NCI-H2196 (cell line): ENCODE data around the gene EMC9.

Experiments used
- DNase-seq: peaks from one replicate; lab custom pipeline; 2025; ENCODE audit not compliant: unreplicated experiment; lab: John Stamatoyannopoulos, UW

The EMC9 gene

GRCh38 chr14:24132061-24132685 is 9.2 kb downstream of the EMC9 start:
- peak; percentile 89 for DNase-seq

- DNase-seq: no peak
Observed at GRCh38 chr14:24131549-24131966, 9.8 kb downstream of the EMC9 start.

- no peak for DNase-seq
Observed at GRCh38 chr14:24130717-24131548, 10.5 kb downstream of the EMC9 start.

- DNase-seq: no peak
Observed at GRCh38 chr14:24130380-24130716, 11.0 kb downstream of the EMC9 start, which contains the start of gene FITM1. Gene FITM1, plus strand, starts transcription at chr14:24130659. Its CDS starts 905 bp downstream, at chr14:24131564.

- no peak for DNase-seq
Observed at GRCh38 chr14:24129410-24129998, 11.9 kb downstream of the EMC9 start.

- no peak for DNase-seq
Observed at GRCh38 chr14:24127673-24128072, 13.7 kb downstream of the EMC9 start.

- no peak for DNase-seq
Observed at GRCh38 chr14:24126939-24127338, 14.5 kb downstream of the EMC9 start.

GRCh38 chr14:24123424-24124417 is 17.7 kb downstream of the EMC9 start:
- DNase-seq: no peak

GRCh38 chr14:24122898-24123297 is 18.5 kb downstream of the EMC9 start:
- no peak for DNase-seq

GRCh38 chr14:24122416-24122815 is 19.0 kb downstream of the EMC9 start:
- no peak for DNase-seq

- no peak for DNase-seq
Observed at GRCh38 chr14:24121210-24121609, 20.2 kb downstream of the EMC9 start.

GRCh38 chr14:24119691-24120090 is 21.7 kb downstream of the EMC9 start:
- no peak for DNase-seq

- no peak for DNase-seq
Observed at GRCh38 chr14:24117179-24117578, 24.2 kb downstream of the EMC9 start.

- DNase-seq: no peak
Observed at GRCh38 chr14:24116128-24116814, 25.1 kb downstream of the EMC9 start.

- DNase-seq: no peak
Observed at GRCh38 chr14:24115422-24116127, 25.8 kb downstream of the EMC9 start.

- DNase-seq: peak; percentile 99
Observed at GRCh38 chr14:24114532-24115421, 26.6 kb downstream of the EMC9 start, which contains the start of the genes DCAF11 and NRL. Gene DCAF11, plus strand, starts transcription at chr14:24114777. Its CDS starts 818 bp downstream, at chr14:24115595. Gene NRL, minus strand, starts transcription at chr14:24114949. Its CDS starts 32,101 bp downstream, at chr14:24082848.

- peak; percentile 90 for DNase-seq
Observed at GRCh38 chr14:24113801-24114531, 27.4 kb downstream of the EMC9 start.

- DNase-seq: peak; percentile 54
Observed at GRCh38 chr14:24113379-24113800, 28.0 kb downstream of the EMC9 start.
